Endothelial cell of umbilical vein (primary cell): ENCODE measurements around the gene PEAK3. TPM values are rescaled to one million over a fixed set of nuclear protein-coding genes. Genes with fewer than 3 reads are reported as not detected.

Source experiments
- BruUV-seq: library from RNA; stranded (reverse); fragments of 400-500 nt; replicated peaks from 2 replicates; lab custom pipeline; 2021; lab: Mats Ljungman, UMichigan
- CTCF ChIA-PET: fragments of 300-600, 350-600 bp; sonication (Branson Sonifier 250); formaldehyde crosslinking; loops from one replicate; lab custom pipeline; 2021; ENCODE audit warnings: antibody characterized with exemption, inconsistent platforms; lab: Charles Lee
- POLR2A ChIA-PET: fragments of 300-600, 350-600 bp; sonication (Branson Sonifier 250); formaldehyde crosslinking; loops from one replicate; lab custom pipeline; 2021; ENCODE audit warnings: antibody characterized with exemption, inconsistent platforms; lab: Charles Lee
- DNase-seq: peaks from one replicate; pipeline ENCODE4 v3.0.0-alpha.2; 2011; ENCODE audit warnings: low read depth, low spot score
- FAIRE-seq: peaks from 2 replicates; lab custom pipeline; 2011; peaks lifted over from hg19 to GRCh38; lab: Jason Lieb, UNC
- H2AFZ ChIP-seq: 2 replicates; pipeline ENCODE4 v1.6.0; 2012; ENCODE audit warnings: low read depth, low read length, control low read depth, inconsistent platforms
- H3K27ac ChIP-seq: 2 replicates; pipeline ENCODE4 v1.5.1; 2011; ENCODE audit warnings: low read depth, mild to moderate bottlenecking, control low read depth, low read length, moderate library complexity; ENCODE audit not compliant: insufficient read depth
- H3K27me3 ChIP-seq, 2 experiments: 2 replicates each; pipeline versions ENCODE4 v1.6.0 to v1.6.1; 2011; ENCODE audit warnings: low read length in 2 of 2, mixed read lengths in 1 of 2; ENCODE audit not compliant: control insufficient read depth in 2 of 2, insufficient read depth in 2 of 2
- H3K36me3 ChIP-seq, 2 experiments: 2 replicates in 1 of 2; 3 replicates in 1 of 2; pipeline ENCODE4 v1.5.1; 2011; ENCODE audit warnings: low read length in 2 of 2, mild to moderate bottlenecking in 1 of 2, moderate library complexity in 1 of 2; ENCODE audit not compliant: control insufficient read depth in 2 of 2, insufficient read depth in 2 of 2; ENCODE audit errors: extremely low read depth in 1 of 2
- H3K4me1 ChIP-seq: 3 replicates; pipeline ENCODE4 v1.5.1; 2011; ENCODE audit warnings: mild to moderate bottlenecking, low read length; ENCODE audit not compliant: control insufficient read depth, insufficient read depth; ENCODE audit errors: extremely low read depth
- H3K4me2 ChIP-seq: 2 replicates; pipeline ENCODE4 v1.6.1; 2011; ENCODE audit warnings: low read length, control low read depth, mixed read lengths; ENCODE audit not compliant: insufficient read depth
- H3K4me3 ChIP-seq, 3 experiments: fragments of 200-600 bp in 1 of 3; sonication (generic), shearing (Covaris generic) in 1 of 3; replicated peaks in 1 of 3; 2 replicates each; pipeline ENCODE4 v1.5.1; 2011 to 2016; ENCODE audit warnings: control low read depth in 3 of 3, low read length in 3 of 3, mild to moderate bottlenecking in 2 of 3, inconsistent platforms in 1 of 3, low read depth in 1 of 3, moderate library complexity in 1 of 3; ENCODE audit not compliant: insufficient read depth in 1 of 3
- H3K79me2 ChIP-seq: 2 replicates; pipeline ENCODE4 v1.6.0; 2012; ENCODE audit warnings: low read length, inconsistent platforms; ENCODE audit not compliant: control insufficient read depth, insufficient read depth
- H3K9ac ChIP-seq: replicated peaks from 2 replicates; pipeline ENCODE3; 2011; ENCODE audit warnings: low read length, control low read depth; ENCODE audit not compliant: insufficient read depth; ENCODE audit errors: extremely low read depth
- H3K9me1 ChIP-seq: replicated peaks from 3 replicates; pipeline ENCODE4 v1.6.0; 2011; ENCODE audit warnings: mild to moderate bottlenecking, low read length; ENCODE audit not compliant: control insufficient read depth, insufficient read depth; ENCODE audit errors: extremely low read depth
- H3K9me3 ChIP-seq: replicated peaks from 2 replicates; pipeline ENCODE4 v1.5.1; 2012; ENCODE audit warnings: low read length, inconsistent platforms; ENCODE audit not compliant: control insufficient read depth, insufficient read depth
- H4K20me1 ChIP-seq: replicated peaks from 2 replicates; pipeline ENCODE3; 2011; ENCODE audit warnings: mild to moderate bottlenecking, low read length; ENCODE audit not compliant: control insufficient read depth, insufficient read depth; ENCODE audit errors: extremely low read depth
- EZH2 ChIP-seq: IDR thresholded peaks from 2 replicates; pipeline ENCODE4 v1.6.1; 2012; ENCODE audit warnings: borderline replicate concordance, low read depth, mild to moderate bottlenecking, moderate library complexity, low read length, inconsistent platforms; ENCODE audit not compliant: severe bottlenecking
- FOS ChIP-seq: IDR thresholded peaks from 2 replicates; pipeline ENCODE4 v1.6.1; 2011; ENCODE audit warnings: mild to moderate bottlenecking, low read length, moderate library complexity, borderline replicate concordance; ENCODE audit not compliant: insufficient read depth
- GATA2 ChIP-seq: IDR thresholded peaks from 2 replicates; pipeline ENCODE4 v1.7.0; 2011; ENCODE audit warnings: low read depth, mild to moderate bottlenecking, moderate library complexity, mixed read lengths, low read length; ENCODE audit not compliant: insufficient read length, insufficient read depth
- JUN ChIP-seq: IDR thresholded peaks from 2 replicates; pipeline ENCODE4 v1.6.1; 2011; ENCODE audit warnings: borderline replicate concordance, low read depth; ENCODE audit not compliant: insufficient read length, insufficient read depth
- MAX ChIP-seq: IDR thresholded peaks from 2 replicates; pipeline ENCODE4 v1.6.1; 2011; ENCODE audit not compliant: insufficient read depth, insufficient read length
- MYC ChIP-seq: IDR thresholded peaks from one replicate; pipeline ENCODE4 v1.6.1; 2011; ENCODE audit warnings: mild to moderate bottlenecking, low read depth, low read length
- POLR2A ChIP-seq: IDR thresholded peaks from 2 replicates; pipeline ENCODE4 v1.6.1; 2012; ENCODE audit warnings: low read depth, mild to moderate bottlenecking, control low read depth, low read length
- POLR2AphosphoS5 ChIP-seq: IDR thresholded peaks from 2 replicates; pipeline ENCODE4 v1.6.1; 2012; ENCODE audit warnings: low read depth, mild to moderate bottlenecking, control low read depth, low read length, moderate library complexity; ENCODE audit not compliant: insufficient read depth
- dilution Hi-C: fragments of 300-500 bp; cut with MboI; formaldehyde crosslinking; loops from one replicate; pipeline ENCODE4 v1.15.0; 2019; ENCODE audit warnings: low sequenced_read_pairs; ENCODE audit not compliant: extremely low pct_ligation_motif_present
- intact Hi-C: fragments of 100-400 bp; cut with micrococcal nuclease; formaldehyde crosslinking; loops from one replicate; pipeline ENCODE4 v1.10.0; 2022
- polyA plus RNA-seq, 4 experiments: library from polyadenylated mRNA; depleted of rRNA in 3 of 4; stranded (reverse) in 3 of 4; unstranded in 1 of 4; fragments of >200 nt; gene quantifications; 2 replicates each; pipeline versions ENCODE4 v1.2.1 to v1.2.3, GENCODE V29; 2011 to 2012; ENCODE audit warnings: missing spikeins in 1 of 4
- total RNA-seq: library from RNA; stranded (reverse); gene quantifications from 2 replicates; pipeline ENCODE4 v1.2.3, GENCODE V29; 2021
- TF ChIP-seq, protein P1 (sequence below), 2 donors: IDR thresholded peaks; 1 replicate in 1 of 2; 2 replicates in 1 of 2; pipeline ENCODE4 v1.5.1; 2011; ENCODE audit warnings: low read length in 2 of 2, mild to moderate bottlenecking in 2 of 2, moderate library complexity in 2 of 2, control low read depth in 1 of 2, inconsistent platforms in 1 of 2, low read depth in 1 of 2; ENCODE audit not compliant: insufficient read depth in 1 of 2; ENCODE audit errors: extremely low read depth in 1 of 2

PEAK3 gene
- total and polyA plus RNA-seq, 2 donors (not counting 3 experiments of a cell fraction or from before 2014, with no cell fraction given): 0.03 TPM; not detected in 1

GRCh38 chr19:2286402-2287140 lies 4.6 kb upstream of the PEAK3 start:
- BruUV-seq: no TSS peak
- peaks cover 31 to 35% of the 10 kb centered on the region in 2 experiments for H3K27me3 ChIP-seq
- no peak overlapping the region for H3K9ac ChIP-seq
- no peak for DNase-seq
- H3K4me3 ChIP-seq: no peak overlapping the region
- no peak for FAIRE-seq
- H3K27ac ChIP-seq: no peak overlapping the region
- dilution Hi-C loops (no loop called here), intact Hi-C loops (loop anchor here (5.0 kb wide), 1 partner anchor 41 kb away; the partner anchor contains the start of genes LSM7 and SPPL2B)
- no peaks in the 10 kb centered on the region for H3K9me1 ChIP-seq
- H4K20me1 ChIP-seq: no peaks in the 10 kb centered on the region
- no peak overlapping the region for H3K4me2 ChIP-seq
- H2AFZ ChIP-seq: no peak overlapping the region
- no peaks in the 10 kb centered on the region for H3K36me3 ChIP-seq
- H3K79me2 ChIP-seq: no peaks in the 10 kb centered on the region
- TF ChIP-seq POLR2AphosphoS5: no peak
- TF ChIP-seq FOS: no peak
- TF ChIP-seq EZH2: no peak
- no peak for TF ChIP-seq MAX
- TF ChIP-seq, protein P1, sequence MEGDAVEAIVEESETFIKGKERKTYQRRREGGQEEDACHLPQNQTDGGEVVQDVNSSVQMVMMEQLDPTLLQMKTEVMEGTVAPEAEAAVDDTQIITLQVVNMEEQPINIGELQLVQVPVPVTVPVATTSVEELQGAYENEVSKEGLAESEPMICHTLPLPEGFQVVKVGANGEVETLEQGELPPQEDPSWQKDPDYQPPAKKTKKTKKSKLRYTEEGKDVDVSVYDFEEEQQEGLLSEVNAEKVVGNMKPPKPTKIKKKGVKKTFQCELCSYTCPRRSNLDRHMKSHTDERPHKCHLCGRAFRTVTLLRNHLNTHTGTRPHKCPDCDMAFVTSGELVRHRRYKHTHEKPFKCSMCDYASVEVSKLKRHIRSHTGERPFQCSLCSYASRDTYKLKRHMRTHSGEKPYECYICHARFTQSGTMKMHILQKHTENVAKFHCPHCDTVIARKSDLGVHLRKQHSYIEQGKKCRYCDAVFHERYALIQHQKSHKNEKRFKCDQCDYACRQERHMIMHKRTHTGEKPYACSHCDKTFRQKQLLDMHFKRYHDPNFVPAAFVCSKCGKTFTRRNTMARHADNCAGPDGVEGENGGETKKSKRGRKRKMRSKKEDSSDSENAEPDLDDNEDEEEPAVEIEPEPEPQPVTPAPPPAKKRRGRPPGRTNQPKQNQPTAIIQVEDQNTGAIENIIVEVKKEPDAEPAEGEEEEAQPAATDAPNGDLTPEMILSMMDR (IDR thresholded peaks at IDR 0.05; ENCODE audit: extremely low read depth in 1 of 2, insufficient read depth in 1 of 2, low read depth in 1 of 2, low read length in 2 of 2): no peak
- TF ChIP-seq POLR2A: no peak
- TF ChIP-seq MYC: no peak
- no peak for TF ChIP-seq GATA2
- TF ChIP-seq JUN: no peak
- ChIA-PET CTCF (interaction anchor here (1.2 to 2.9 kb wide), 4 partner anchors 8 to 25 kb away, joined by 3 to 14 read pairs (median 4); no protein-coding TSS in a partner anchor), POLR2A (no interaction called here)
- no peaks in the 10 kb centered on the region for H3K9me3 ChIP-seq
- H3K4me1 ChIP-seq: peaks cover 14% of the 10 kb centered on the region
